NB4 (cell line): ENCODE measurements around the gene INPP5E.

Source experiments
- MYC ChIP-seq: IDR thresholded peaks from 2 replicates; pipeline ENCODE4 v1.6.1; 2011; ENCODE audit warnings: low read depth, low read length
- POLR2A ChIP-seq: IDR thresholded peaks from 2 replicates; pipeline ENCODE4 v1.6.1; 2011; ENCODE audit warnings: mild to moderate bottlenecking; ENCODE audit not compliant: insufficient read length; ENCODE audit errors: extremely low read depth
- TF ChIP-seq, protein P1 (sequence below): IDR thresholded peaks from one replicate; pipeline ENCODE4 v1.5.1; 2012; ENCODE audit warnings: low read depth, low read length
- TF ChIP-seq, protein P2 (sequence below): IDR thresholded peaks from 2 replicates; pipeline ENCODE4 v1.6.1; 2011; ENCODE audit warnings: low read depth, low read length

DNA sequence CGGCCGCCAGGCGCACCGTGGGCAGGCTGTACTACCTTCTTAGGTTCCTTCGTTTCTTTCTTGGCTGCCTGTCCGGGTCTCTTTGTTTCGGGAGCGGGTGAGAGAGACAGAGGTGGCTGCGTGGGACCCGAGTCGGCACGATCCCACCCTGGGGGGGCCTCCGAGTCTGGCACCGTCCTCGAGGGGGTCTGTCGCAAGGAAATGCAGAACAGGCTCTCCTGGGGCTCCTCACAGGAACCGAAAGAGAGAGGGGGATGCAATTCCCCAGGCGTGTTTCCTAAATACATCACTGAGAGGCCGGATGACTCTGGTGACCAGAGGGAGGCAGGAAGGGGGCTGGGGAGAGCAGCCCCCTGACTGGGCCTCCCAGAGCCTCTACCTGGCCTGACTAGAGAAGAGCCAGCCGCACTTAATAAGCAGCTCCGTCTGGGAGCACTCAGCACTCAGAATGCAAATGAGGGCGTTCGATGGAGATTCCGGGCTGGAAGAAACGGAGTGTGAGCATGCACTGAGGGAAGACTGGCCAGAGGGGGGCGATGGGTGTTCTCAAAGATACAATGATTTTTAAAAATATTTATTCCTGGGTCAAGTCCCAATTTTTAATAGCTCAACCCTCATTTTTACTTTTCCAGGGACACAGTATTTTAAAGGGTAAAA lies 11.7 kb upstream of the INPP5E start:
- TF ChIP-seq, protein P1, sequence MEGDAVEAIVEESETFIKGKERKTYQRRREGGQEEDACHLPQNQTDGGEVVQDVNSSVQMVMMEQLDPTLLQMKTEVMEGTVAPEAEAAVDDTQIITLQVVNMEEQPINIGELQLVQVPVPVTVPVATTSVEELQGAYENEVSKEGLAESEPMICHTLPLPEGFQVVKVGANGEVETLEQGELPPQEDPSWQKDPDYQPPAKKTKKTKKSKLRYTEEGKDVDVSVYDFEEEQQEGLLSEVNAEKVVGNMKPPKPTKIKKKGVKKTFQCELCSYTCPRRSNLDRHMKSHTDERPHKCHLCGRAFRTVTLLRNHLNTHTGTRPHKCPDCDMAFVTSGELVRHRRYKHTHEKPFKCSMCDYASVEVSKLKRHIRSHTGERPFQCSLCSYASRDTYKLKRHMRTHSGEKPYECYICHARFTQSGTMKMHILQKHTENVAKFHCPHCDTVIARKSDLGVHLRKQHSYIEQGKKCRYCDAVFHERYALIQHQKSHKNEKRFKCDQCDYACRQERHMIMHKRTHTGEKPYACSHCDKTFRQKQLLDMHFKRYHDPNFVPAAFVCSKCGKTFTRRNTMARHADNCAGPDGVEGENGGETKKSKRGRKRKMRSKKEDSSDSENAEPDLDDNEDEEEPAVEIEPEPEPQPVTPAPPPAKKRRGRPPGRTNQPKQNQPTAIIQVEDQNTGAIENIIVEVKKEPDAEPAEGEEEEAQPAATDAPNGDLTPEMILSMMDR, result no peak
- TF ChIP-seq POLR2A (no peak), MYC (no peak)
- TF ChIP-seq, protein P2, sequence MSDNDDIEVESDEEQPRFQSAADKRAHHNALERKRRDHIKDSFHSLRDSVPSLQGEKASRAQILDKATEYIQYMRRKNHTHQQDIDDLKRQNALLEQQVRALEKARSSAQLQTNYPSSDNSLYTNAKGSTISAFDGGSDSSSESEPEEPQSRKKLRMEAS, result no peak
